NCI-H1436 treated with DMSO at 0.1 percent for 48 hours (cell line): Measurements from ENCODE around the gene PSD4.

Experiments used
- DNase-seq: peaks from one replicate; lab custom pipeline; 2025; lab: John Stamatoyannopoulos, UW

The PSD4 gene

GRCh38 chr2:113167962-113168340, 5.8 kb upstream of the PSD4 start:
- DNase-seq = no peak

- DNase-seq = no peak
These were observed 4.7 kb upstream of the PSD4 start for GRCh38 chr2:113169002-113169530.

- no peak for DNase-seq
These were observed 4.2 kb upstream of the PSD4 start for GRCh38 chr2:113169586-113169985.

GRCh38 chr2:113171334-113172075, 2.3 kb upstream of the PSD4 start:
- DNase-seq = no peak

GRCh38 chr2:113172721-113173541, 840 bp upstream of the PSD4 start:
- no peak for DNase-seq

GRCh38 chr2:113174376-113174750, 592 bp downstream of the PSD4 start:
- no peak for DNase-seq

- DNase-seq = no peak
These were observed 1.4 kb downstream of the PSD4 start for GRCh38 chr2:113175042-113175628.

GRCh38 chr2:113175736-113176695, 2.2 kb downstream of the PSD4 start:
- no peak for DNase-seq

- DNase-seq = no peak
These were observed 3.1 kb downstream of the PSD4 start for GRCh38 chr2:113176696-113177355.

- no peak for DNase-seq
These were observed 4.4 kb downstream of the PSD4 start for GRCh38 chr2:113178069-113178746.

GRCh38 chr2:113178891-113179290, 5.1 kb downstream of the PSD4 start:
- DNase-seq = no peak

- no peak for DNase-seq
These were observed 5.8 kb downstream of the PSD4 start for GRCh38 chr2:113179446-113180045.

- DNase-seq = no peak
These were observed 6.6 kb downstream of the PSD4 start for GRCh38 chr2:113180131-113180946.

- DNase-seq = no peak
These were observed 7.7 kb downstream of the PSD4 start for GRCh38 chr2:113181258-113182051.

- no peak for DNase-seq
These were observed 8.9 kb downstream of the PSD4 start for GRCh38 chr2:113182471-113183260.

GRCh38 chr2:113183264-113183663, 9.5 kb downstream of the PSD4 start:
- no peak for DNase-seq

GRCh38 chr2:113183703-113184102, 9.9 kb downstream of the PSD4 start:
- no peak for DNase-seq
